ENCODE results near the gene PLB1.

DNA sequence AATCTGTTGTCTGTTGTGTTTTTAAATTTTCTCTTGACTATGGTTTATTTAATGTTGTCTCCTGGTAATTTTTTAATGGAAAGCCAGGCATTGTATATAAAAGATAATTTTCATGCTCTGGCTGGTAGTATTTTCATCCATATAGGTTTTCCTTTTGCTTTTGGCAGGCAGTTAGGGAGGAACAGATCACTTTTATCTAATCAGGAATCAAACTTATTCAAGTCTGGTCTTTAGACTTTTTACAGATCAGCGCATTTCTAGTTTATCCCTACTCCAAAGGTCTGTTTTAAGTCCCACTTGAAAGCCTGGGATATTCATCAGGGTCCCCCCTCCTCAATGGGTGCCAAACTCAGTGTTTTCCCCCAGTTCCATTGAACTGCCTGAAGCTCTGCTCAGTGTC is 17.2 kb downstream of the PLB1 start:
- no peak for TF ChIP-seq POLR2A (IDR thresholded peaks at IDR 0.05)
- TF ChIP-seq, protein P1, sequence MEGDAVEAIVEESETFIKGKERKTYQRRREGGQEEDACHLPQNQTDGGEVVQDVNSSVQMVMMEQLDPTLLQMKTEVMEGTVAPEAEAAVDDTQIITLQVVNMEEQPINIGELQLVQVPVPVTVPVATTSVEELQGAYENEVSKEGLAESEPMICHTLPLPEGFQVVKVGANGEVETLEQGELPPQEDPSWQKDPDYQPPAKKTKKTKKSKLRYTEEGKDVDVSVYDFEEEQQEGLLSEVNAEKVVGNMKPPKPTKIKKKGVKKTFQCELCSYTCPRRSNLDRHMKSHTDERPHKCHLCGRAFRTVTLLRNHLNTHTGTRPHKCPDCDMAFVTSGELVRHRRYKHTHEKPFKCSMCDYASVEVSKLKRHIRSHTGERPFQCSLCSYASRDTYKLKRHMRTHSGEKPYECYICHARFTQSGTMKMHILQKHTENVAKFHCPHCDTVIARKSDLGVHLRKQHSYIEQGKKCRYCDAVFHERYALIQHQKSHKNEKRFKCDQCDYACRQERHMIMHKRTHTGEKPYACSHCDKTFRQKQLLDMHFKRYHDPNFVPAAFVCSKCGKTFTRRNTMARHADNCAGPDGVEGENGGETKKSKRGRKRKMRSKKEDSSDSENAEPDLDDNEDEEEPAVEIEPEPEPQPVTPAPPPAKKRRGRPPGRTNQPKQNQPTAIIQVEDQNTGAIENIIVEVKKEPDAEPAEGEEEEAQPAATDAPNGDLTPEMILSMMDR (IDR thresholded peaks at IDR 0.05): no peak
